Activated T-cell treated with anti-CD3 and anti-CD28 coated beads for 48 hours (primary cell): ENCODE measurements around the gene HNRNPUL2.
A peak's percentile ranks its signal among the peaks of the same experiment; 100 is the strongest.
"Not testable (repeated sequence)": the region's sequence is repeated elsewhere in the genome, so short reads cannot be mapped to it uniquely, and the experiment has no call there.

Experiments used
- DNase-seq: peaks from one replicate; pipeline ENCODE4 v3.0.0-alpha.2; 2020; ENCODE audit warnings: low read depth

Gene HNRNPUL2

DNA sequence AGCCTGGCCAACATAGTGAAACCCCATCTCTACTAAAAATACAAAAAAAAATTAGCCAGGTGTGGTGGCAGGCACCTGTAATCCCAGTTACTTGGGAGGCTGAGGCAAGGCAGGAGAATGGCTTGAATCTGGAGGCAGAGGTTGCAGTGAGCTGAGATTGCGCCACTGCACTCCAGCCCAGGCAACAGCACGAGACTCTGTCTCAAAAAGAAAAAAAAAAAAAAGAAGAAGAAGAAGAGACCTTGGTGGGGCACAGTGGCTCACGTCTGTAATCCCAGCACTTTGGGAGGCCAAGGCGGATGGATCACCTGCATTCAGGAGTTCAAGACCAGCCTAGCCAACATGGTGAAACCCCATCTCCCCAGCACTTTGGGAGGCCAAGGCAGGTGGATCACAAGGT lies 23.3 kb downstream of the HNRNPUL2 start:
- DNase-seq, result not testable (repeated sequence)

DNA sequence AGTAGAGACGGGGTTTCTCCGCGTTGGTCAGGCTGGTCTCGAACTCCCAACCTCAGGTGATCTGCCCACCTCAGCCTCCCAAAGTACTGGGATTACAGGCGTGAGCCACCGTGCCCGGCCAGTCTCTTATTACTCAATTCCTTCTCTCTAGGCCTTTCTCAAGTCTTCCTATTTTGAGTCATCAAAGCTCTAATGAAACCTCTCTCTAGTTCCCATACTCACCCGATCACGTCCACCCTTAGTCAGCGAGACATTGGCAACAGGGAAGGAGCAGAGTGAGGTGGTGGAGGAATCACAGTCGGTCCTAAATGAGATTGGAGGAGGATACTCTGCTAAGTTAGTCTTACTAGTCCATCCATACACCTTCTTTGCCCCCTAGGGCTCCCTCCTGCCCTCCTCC lies 25.0 kb downstream of the HNRNPUL2 start:
- DNase-seq, result no peak

DNA sequence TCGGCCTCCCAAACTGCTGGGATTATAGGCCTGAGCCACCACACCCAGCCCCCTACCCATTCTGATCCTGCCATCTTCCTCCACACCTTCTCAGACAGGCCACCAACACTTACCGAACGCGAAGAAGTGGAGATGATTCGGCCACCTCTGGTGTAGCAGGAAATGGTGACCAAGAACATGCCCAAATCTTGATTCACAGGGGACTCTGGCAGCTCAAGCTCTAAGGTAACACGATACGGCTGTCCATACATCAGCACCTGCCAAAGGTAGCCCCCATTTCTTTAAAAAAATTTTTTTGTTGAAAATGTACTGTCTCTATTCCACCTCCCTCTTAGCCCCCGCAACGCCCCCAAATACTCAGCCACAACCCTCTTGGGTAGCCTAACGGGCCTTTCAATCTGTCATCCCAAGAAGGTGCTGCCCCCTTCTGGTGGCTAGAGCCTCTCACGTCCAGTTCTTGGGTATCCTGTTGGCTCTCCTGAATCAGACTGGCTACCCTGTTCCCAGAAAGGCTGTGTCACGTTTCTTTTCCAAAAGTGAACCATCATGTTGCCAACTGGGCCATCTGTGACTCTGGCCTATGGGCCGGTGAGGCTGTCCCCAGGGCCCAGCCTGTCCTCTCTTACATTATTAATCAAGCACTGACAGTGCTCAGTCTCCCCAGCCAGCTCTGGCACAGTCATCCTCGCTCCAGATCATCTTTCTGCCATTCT lies 32.6 kb downstream of the HNRNPUL2 start:
- DNase-seq, result peak; percentile 64

DNA sequence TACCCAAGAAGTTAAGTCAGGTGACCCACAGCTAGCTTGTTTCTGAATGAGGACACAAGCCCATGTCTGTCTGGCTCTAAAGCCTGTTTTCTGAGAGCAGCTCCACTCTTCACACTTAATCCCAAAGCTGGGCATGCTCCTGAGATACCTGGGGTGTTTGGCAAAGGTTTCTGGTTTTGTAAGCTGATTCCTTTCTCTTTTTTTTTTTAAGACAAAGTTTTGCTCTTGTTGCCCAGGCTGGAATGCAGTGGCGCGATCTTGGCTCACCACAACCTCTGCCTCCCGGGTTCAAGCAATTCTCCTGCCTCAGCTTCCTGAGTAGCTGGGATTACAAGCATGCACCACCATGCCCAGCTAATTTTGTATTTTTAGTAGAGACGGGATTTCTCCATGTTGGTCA lies 33.6 kb downstream of the HNRNPUL2 start:
- DNase-seq, result not testable (repeated sequence)

DNA sequence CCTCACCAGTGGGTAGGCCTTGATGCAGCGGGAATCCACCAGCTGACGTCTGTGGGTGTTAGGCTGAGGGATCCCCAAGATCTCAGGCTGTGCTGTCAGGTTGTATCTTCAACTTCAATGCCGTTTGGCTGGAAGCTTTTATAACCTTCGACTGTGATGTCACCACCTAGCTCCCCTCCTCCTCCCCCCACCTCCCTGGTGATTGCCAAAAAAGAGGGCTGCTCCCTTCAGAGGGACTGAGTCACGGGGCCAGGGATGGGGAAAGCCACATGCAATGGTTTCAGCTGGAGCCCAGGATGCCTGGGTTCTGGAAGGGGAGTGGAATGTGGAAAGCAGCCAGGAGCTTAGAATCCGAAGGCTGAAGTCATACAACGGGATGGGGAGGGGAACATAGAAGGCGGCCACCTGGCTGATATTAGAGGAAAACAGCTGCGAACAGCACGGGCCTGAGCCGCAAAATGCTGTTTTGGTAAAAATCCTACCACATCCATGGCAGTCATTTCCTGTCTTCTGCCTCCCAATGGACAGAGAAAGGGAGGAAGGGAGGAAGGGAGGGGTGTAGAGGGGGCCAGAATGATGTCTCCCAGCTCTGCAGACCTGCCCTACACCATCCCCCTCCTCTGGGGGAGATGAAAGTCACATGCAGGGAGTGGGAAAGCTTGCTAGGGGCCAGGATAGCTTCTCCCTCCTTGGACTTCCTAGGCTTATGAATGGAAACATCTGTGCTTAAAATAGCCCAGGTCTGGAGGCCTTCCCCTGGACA lies 37.7 kb downstream of the HNRNPUL2 start, which contains the start of gene LRRN4CL:
Gene LRRN4CL (minus strand): TSS at position 110 of the 763 bp plus-strand sequence. CDS start 1,022 bp downstream, outside the sequence.
- DNase-seq, result no peak

DNA sequence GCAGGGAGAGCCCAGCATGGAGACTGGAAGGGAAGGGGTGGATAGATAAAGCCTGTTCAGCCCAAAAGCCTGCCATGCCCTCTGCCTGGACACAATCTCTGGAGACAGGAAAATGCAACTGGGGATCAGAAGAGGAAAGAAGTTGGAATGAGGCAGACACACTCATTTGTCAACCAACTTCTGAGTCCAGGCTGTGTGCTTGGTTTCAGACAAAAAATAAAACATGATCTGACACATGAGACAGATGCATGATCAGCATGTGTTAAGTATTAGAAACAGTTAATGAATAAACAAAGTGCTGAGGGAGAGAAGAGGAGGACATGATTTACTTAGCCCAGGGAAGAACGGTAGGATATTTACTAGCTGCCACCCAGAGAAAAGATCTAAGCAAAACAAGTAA lies 38.8 kb downstream of the HNRNPUL2 start:
- DNase-seq, result no peak

DNA sequence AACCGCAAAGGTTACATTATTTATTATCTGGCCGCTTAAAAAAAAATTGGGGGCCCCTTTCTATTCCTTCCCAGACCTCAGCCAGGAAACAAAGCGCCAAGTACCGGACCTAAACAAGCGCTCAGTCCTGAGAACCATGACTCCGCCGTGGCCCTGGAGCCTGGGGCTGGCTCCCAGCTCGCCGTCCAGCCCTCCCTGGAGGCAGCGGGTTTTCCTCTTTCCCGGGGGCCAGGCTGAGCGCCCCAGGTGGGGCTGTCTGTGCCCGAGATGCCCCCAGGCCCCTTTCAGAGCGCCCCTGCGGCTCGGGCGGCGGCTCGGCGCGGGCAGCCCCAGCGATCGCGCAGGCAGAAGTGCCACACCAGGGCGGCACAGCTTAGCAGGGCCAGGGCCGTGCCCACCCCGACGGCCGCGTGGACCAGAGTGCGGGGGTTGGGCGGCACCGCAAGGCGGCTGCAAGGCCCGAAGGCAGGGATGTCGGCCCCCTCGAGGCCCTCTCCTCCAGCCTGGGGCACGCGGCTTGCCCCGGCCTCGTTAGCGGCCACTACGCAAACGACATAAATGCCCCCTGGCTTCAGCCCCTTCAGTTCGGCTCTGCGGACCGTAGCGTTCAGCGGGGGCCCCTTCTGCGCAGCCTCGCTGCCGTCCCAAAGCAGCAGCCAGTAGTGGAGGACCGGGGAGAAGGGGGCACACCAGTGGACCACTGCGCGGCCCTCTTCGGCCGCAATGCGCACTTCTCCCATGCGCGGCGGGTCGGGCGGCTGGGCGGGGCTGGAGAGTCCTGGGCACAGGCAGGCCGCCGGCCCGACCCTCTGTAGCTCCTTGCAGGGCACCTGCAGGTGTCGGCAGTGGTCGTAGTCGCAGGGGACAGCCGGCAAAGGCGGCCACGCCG lies 39.5 kb downstream of the HNRNPUL2 start:
- DNase-seq, result no peak

DNA sequence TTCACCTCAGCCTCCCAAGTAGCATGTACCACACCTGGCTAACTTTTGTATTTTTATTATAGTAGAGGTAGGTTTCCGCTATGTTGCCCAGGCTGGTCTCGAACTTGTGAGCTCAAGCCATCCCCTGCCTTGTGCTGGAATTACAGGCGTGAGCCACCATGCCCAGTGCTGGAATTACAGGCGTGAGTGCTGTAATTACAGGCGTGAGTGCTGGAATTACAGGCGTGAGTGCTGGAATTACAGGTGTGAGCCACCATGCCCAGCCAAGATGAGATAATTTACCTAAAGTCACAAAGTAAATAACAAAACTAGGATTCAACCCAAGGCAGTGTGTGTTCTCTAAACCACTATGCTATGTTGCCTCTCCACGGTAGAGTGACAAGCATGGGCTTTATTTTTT lies 44.7 kb downstream of the HNRNPUL2 start:
- DNase-seq, result no peak

DNA sequence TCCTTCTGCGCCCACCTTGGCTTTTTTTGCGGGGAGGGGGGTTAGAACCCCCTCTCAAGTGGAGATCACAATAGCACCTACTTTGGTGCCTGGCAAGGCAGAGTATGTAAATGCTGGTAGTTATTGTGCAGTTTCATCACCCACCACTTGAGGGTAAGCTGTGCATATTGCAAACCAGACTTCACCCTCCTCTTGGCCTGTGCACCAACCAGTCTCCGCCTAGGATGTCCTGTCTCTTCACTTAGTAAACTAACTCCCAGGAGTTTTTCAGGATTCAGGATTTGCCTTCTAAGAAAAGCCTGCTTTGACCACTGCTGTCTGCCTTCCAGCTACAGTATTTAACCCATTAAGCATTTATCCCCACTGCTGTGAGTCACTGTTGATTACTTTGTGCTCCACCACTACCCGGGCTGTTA lies 46.4 kb downstream of the HNRNPUL2 start:
- DNase-seq, result peak; percentile 25

DNA sequence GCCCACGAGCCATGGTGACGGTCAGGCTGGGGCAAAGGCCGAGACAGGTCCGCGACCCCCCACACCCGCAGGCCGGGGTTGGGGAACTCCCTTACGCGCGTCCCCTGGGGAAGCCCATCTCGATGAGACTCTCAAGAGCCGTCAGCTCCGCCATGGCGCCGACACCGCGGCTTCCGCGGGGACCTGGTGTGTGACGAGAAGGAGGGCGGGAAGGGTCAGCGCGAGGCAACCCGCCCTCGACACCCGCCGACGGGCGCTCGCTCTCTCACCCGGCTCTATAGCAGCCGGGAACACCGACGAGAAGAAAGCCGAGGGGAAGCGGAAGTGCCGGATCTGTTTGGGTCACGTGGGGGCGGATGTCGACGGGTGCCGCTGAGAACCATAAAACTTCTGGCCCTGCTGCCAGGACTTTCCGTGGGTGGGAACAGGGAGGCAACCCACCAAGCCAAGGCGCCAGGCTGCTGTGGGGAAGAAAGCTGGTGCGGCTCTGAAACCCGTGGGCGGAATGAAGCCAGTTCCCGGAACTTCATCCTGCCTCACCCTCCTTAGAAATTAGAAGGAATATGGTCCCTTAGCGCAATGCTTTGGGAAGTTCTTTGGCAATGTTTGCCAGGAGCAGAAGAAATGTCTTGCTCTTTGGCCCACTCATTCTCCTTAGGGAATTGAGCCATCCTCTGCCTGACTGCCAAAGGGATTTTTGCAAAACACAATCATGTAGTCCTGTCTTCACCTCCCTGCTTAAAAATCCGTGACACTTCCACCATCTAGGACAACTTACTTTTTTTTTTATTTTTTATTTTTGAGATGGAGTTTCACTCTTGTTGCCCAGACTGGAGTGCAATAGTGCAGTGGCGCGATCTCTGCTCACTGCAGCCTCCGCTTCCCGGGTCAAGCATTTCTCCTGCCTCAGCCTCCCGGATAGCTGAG lies 48.2 kb downstream of the HNRNPUL2 start, which contains the start of gene UBXN1:
Gene UBXN1 (minus strand): TSS at position 304 of the 927 bp plus-strand sequence. CDS start 150 bp downstream, at position 154.
- peak; percentile 84 for DNase-seq

DNA sequence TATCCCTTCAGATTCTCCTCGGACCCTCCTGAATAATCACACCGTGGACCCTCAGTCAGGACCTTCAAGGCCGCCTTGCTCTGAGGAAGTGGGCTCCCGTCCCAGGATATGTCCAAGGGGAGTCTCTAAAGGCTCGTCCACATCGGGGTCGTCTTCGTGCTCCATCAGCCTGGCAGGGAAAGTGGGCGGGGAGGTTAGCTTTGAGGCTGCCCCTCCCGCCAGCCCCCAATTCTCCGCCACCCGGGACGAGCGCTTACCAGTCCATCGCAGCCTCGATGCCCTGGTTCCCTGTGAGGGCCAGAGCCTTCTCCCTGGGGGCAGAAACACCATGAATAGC lies 48.9 kb downstream of the HNRNPUL2 start:
- no peak for DNase-seq

DNA sequence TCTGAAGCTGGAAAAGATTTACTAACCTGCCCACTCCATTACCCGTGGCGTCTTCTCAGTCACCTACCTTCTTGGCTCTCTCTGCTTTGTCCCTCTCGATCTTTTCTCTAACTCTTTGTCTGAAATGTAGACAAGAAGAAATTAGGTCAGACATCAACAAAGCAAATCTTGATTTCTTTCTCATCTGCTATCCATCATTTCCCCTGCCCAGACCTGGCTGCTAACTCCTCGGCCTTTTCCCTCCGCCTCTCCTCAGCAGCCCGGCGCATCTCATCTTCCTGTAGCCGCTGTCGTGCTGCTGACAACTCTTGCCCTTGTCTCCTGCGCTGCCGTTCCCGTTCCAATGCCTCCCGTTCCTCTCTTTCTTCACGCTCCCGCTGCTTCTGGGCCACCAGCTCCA lies 49.5 kb downstream of the HNRNPUL2 start:
- DNase-seq, result no peak

DNA sequence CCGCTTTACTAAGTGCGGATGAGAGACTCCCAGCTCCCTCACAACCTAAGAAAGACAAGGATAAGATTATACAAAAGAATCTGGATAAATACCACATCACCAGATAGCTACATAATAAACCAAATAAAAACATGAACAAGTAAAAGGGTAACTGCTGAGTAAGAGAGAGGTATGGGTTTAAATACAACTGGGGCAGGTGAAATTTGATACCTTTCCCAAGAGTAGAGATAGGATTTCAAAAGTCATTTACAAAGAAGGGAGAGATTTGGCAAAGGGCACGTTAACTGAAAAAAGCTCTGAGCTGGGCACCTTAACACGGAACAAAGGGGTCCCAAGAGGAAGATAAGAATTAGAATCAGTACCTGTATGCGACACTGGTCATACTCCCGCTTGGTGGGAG lies 50.1 kb downstream of the HNRNPUL2 start:
- DNase-seq, result no peak

DNA sequence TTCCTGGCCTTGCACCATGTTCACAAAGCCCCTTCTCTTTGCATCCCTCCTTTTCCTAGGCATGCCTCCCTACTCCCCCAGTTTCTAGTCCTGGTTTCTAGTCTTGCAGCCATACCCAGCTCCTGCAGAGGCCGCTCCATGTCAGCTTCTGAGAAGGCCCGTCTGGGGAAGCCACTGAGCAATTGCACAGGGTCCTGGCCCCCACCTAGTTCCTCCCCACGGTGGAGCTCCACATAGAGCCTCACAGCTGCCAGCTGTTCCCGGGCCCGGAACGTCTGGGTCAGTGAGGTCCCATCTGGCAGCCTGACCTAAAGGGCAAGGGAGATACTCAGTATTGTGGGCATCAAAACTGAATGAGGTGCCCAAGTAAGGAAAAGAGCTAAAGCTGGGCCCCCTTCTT lies 50.6 kb downstream of the HNRNPUL2 start:
- no peak for DNase-seq

DNA sequence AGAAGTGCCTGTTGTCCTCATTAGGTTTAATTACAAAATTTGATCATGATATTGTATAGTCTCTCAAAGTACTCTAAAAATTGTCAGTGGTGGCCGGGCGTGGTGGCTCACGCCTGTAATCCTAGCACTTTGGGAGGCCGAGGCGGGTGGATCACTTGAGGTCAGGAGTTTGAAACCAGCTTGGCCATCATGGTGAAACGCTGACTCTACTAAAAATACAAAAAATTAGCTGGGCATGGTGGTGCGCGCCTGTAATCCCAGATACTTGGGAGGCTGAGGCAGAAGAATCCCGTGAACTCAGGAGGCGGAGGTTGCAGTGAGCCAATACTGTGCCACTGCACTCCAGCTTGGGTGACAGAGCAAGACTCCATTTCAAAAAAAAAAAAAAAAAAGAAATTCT lies 51.8 kb downstream of the HNRNPUL2 start:
- not testable (repeated sequence) for DNase-seq

DNA sequence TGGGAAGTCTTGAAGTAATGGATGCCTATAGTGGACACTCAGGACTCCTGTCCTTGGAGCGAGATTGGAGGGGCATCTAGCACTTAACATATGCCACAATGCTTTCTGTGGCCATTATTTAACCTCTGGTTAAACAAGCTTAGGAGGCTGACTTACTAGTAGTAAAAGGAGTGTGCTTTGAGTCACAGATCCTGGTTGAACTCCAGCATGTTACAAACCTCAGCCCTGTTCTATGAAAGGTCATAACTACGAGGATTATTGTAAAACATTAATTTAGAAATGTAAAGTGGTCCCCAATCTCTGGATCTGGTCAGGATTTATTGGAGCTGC lies 54.1 kb downstream of the HNRNPUL2 start:
- DNase-seq, result no peak

DNA sequence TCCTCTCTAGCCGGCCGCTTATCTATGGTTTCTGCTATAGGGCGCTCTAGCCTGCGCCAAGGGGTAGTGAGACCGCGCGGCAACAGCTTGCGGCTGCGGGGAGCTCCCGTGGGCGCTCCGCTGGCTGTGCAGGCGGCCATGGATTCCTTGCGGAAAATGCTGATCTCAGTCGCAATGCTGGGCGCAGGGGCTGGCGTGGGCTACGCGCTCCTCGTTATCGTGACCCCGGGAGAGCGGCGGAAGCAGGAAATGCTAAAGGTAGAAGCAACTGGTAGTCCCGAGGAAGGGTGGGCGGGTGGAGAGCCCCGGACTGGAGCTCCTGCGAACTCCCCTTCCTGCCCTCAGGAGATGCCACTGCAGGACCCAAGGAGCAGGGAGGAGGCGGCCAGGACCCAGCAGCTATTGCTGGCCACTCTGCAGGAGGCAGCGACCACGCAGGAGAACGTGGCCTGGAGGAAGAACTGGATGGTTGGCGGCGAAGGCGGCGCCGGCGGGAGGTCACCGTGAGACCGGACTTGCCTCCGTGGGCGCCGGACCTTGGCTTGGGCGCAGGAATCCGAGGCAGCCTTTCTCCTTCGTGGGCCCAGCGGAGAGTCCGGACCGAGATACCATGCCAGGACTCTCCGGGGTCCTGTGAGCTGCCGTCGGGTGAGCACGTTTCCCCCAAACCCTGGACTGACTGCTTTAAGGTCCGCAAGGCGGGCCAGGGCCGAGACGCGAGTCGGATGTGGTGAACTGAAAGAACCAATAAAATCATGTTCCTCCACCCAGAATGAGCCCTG lies 55.5 kb downstream of the HNRNPUL2 start, which contains the start of the genes LBHD1 and UQCC3:
Gene LBHD1 (minus strand): TSS at position 660 of the 782 bp plus-strand sequence. CDS start 2,236 bp downstream, outside the sequence.
Gene UQCC3 (plus strand): TSS at position 66 of the 782 bp plus-strand sequence. CDS start 73 bp downstream, at position 139.
- DNase-seq, result peak; percentile 67

DNA sequence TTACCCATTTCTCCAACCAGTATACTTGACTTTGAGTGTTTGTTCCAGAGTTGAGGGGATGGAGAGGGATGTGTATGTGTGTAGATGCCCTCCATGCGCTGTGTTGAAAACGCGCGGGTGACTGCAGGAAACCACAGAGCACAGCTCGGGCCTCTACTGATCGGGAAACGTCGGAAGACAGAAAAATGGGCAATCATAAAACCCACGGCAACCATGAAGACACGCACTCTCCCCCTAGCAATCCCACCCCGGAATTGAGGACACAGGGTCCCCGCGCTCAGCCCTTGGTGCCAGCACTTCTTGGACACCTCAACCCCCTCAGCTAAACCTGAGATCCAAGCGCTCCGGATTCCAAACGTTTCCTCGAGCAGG lies 56.0 kb downstream of the HNRNPUL2 start:
- DNase-seq, result no peak

DNA sequence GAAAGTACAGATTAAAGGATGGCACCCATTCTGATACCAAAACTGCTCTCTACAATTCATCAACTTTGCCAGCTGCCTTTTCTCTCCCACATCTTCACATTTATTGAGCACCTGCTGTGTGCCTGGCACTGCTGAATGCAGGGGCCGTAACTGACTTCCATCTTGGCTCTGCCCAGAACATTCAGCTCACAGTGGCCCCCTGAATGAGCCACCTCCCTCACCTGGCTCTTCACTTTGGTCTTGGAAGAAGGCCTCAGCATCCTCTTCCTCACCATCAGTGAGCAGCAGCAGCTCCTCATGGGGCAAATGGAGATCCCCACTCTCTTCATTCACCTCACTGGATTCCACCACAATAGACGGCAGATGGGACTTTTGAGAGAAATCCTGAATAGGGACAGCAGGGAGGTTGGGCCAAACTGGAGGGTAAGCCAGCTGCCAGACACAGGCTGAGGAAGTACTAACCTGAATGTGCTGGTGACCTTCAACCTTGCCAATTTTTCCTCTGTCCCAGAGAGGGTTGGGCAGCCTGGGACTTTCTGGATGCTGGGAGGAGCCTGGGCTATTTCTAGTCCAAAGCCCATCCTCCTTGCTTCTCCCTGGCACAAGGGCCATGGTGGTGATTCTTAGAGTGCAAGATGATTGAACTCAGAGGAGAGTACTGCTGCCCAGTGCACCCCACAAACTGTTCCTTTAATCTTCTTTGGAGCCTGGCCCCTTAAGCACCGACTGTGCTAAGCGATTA lies 57.7 kb downstream of the HNRNPUL2 start:
- no peak for DNase-seq

DNA sequence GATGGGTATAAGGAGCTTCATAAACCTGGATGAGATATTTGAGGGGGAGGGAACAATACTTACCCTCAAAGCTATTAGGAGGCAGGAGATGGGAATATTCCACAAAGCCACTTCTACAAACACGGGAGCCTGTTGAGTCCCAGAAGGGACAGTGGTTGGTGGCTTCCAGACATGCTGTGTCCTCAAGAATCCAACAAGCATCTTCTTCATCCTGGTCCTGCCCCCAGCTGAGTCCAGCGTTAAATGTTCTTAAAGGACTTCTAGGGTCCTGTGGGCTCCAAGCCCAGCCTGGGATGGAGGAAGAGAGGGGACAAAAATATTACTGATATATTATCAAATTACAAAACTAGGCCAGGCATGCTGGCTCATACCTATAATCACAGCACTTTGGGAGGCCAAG lies 59.8 kb downstream of the HNRNPUL2 start:
- DNase-seq, result no peak
